Fibroblast of mammary gland (primary cell): ENCODE measurements around the gene MGMT.

ENCODE experiments used
- DNase-seq: peaks from one replicate; pipeline ENCODE4 v3.0.0-alpha.2; 2010; ENCODE audit warnings: low read depth
- H3K4me3 ChIP-seq: 2 replicates; pipeline ENCODE4 v1.5.1; 2011; ENCODE audit warnings: low read depth, mild to moderate bottlenecking, low read length, moderate library complexity; ENCODE audit not compliant: control insufficient read depth
- TF ChIP-seq, protein P1 (sequence below): conservative IDR thresholded peaks from 2 replicates; pipeline ENCODE4 v1.5.1; 2011; ENCODE audit warnings: low read depth, low read length, inconsistent platforms; ENCODE audit not compliant: control insufficient read depth, insufficient read depth

The MGMT gene

DNA sequence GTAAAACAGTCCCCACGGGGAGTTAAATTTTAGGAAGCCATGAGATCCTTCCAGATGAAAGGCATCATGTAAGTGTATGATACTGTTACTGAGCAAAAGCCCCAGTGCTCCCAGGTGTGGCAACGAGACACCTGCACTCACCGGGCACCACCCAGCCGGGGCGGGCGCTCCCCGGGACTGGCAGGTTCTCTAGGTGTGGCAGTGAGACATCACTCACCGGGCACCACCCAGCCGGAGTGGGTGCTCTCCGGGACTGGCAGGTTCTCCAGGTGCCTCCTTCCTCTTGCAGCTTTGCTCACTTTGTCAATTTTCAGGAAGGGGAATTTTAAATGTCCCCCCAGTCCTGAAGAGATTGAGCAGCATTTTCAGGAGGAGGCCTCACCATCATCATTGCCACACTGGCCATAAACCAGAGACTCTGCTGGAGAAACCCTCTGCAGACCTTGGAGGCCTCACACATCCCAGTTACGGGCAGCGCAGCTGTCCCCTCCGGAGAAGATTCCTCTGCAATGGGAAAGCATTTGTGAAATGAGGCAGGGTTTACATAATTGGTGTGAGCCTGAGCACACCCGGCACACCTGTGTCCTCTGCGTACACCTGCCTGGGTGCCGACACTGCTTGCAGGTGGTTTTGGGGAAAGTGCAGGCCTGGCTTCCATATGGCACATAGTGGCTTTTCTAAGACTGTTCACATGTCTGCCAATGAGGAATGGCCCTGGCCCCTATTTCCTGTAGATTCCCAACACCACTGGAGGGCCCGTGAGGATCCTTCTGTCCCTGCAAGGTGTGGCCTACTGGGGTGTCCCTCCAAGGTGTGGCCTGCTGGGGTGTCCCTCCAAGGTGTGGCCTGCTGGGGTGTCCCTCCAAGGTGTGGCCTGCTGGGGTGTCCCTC, 305.7 kb downstream of the MGMT start:
- TF ChIP-seq, protein P1, sequence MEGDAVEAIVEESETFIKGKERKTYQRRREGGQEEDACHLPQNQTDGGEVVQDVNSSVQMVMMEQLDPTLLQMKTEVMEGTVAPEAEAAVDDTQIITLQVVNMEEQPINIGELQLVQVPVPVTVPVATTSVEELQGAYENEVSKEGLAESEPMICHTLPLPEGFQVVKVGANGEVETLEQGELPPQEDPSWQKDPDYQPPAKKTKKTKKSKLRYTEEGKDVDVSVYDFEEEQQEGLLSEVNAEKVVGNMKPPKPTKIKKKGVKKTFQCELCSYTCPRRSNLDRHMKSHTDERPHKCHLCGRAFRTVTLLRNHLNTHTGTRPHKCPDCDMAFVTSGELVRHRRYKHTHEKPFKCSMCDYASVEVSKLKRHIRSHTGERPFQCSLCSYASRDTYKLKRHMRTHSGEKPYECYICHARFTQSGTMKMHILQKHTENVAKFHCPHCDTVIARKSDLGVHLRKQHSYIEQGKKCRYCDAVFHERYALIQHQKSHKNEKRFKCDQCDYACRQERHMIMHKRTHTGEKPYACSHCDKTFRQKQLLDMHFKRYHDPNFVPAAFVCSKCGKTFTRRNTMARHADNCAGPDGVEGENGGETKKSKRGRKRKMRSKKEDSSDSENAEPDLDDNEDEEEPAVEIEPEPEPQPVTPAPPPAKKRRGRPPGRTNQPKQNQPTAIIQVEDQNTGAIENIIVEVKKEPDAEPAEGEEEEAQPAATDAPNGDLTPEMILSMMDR = no peak
- no peak for DNase-seq
- H3K4me3 ChIP-seq = no peak overlapping the region

GRCh38 chr10:129773359-129773990, 306.4 kb downstream of the MGMT start:
- H3K4me3 ChIP-seq = no peak overlapping the region
- TF ChIP-seq, protein P1 = no peak
- DNase-seq = no peak

DNA sequence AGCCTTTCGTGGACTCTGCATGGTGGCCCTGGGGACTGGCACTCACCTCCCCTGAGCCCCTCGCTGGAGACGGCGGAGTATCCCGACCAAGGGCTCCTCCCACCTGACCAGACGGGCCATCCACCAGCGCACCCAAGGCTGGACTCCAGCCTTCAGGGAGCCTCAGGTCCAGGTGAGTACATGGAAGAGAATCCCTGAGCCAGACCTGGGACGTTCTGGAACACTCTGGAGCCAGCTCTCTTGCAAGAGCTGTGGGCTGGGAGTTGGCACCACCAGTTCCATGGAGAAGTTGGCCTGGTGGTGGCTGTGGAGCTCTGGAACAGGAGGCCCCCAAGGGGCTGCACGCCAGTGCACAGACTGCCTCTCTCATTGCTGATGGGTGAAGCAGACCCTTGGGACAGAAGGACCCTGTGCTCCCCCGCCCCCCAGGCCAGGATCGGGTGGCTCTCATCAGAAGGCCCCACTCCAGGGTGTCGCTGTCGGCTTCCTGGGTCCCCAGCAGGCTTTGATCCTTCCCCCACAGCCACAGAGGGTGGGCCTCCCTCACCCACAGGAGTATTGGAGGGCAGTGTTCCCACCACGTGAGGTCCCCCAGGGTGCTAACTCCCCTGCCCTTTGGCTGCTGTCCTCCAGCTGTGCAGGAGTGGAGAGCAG, 307.2 kb downstream of the MGMT start:
- TF ChIP-seq, protein P1 = no peak
- no peak for DNase-seq

DNA sequence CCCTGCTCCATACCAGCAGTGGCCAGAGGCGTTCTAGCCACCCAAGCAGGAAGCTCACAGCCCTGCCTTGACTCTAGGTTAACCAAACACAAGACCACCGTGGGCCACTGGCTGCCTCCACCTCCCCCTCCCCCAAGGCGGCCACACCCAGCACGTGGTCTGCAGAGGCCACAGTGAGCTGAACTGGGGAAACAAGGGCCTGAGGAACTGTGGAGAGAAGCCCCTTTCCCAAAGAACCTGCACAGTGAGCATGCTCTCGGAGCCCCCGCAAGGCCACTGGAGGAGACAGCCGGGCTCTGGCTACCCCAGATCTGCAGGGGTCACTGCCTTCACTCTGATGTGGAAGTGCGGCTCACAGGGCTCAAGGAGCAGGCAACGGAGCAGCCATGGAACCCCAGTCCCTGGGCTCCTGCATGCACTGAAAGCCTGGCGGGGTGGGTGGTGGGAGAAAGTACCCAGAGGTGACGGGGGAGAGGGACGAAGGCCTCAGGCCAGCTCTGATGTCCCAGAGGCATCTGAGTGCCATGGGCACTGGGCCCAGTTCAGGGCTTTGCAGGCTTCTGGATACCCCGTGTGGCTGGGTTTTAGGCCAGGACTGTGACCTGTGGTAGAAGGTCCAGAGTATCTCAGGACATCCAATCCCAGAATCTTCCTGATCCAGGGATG, 307.8 kb downstream of the MGMT start:
- TF ChIP-seq, protein P1 = no peak
- H3K4me3 ChIP-seq = no peak overlapping the region
- no peak for DNase-seq

More for the DNA sequence above, 307.2 kb downstream of the MGMT start:
- H3K4me3 ChIP-seq = no peak overlapping the region

DNA sequence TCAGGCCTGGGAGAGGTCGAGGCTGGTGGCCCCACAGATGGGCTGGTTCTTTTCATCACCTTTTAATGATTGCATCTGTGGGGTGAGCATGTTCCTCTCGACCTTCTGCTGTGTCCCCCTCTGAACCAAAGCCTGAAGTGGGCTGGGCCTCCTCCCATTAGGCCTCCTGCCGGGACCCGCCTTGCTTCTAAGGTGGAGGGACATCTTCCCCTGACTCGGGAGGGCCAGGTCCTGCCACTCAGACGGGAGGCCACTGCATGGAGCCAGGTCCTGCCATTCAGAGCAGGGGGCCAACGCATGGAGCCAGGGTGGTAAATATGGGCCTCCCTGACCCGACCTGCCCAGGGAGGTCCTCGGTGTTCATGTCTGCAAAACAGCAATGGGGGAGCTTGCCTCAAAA, 308.6 kb downstream of the MGMT start:
- TF ChIP-seq, protein P1 = no peak
- DNase-seq = no peak
- no peak overlapping the region for H3K4me3 ChIP-seq

DNA sequence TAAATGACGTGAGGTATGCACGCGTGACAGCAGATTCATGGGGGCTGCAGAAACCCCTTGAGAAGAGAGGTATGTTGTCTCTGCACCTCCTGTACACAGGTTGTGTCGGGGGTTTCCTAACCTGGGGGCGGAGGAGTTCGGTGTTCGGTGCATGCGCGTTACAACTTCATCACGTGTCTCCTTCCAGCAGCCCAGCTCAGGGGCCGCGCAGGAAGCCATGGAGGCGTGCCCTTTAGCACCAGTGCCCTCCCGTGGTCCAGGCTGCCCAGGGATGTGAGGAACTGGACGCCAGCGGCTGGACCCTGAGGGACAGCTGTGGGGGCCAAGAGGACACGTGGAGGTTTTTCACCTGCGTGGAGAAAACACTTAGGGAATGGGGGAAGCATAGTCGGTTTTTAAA, 310.6 kb downstream of the MGMT start:
- no peak for DNase-seq
- H3K4me3 ChIP-seq = no peak overlapping the region
- TF ChIP-seq, protein P1 = no peak
